KMS-11 (cell line): Measurements from ENCODE around the gene NOP14.

Source experiments
- H2AFZ ChIP-seq: fragments of 200-600 bp; sonication (generic); 2 replicates; pipeline ENCODE4 v1.6.1; 2016; ENCODE audit warnings: antibody characterized with exemption, mixed run types, low read depth
- H3K27ac ChIP-seq: fragments of 200-600 bp; sonication (generic); 2 replicates; pipeline ENCODE4 v1.6.1; 2016; ENCODE audit warnings: mild to moderate bottlenecking, mixed run types
- H3K27me3 ChIP-seq: fragments of 200-600 bp; sonication (generic); 2 replicates; pipeline ENCODE4 v1.6.1; 2017; ENCODE audit warnings: mild to moderate bottlenecking, low read depth, mixed run types, moderate library complexity; ENCODE audit not compliant: insufficient read depth
- H3K36me3 ChIP-seq: fragments of 200-600 bp; sonication (generic); 2 replicates; pipeline ENCODE4 v1.6.1; 2017; ENCODE audit warnings: mild to moderate bottlenecking, mixed run types; ENCODE audit not compliant: insufficient read depth
- H3K4me1 ChIP-seq: fragments of 200-600 bp; sonication (generic); 2 replicates; pipeline ENCODE4 v1.6.1; 2016; ENCODE audit warnings: mild to moderate bottlenecking, low read depth, mixed run types; ENCODE audit not compliant: poor library complexity, severe bottlenecking
- H3K4me2 ChIP-seq: fragments of 200-600 bp; sonication (generic); 2 replicates; pipeline ENCODE4 v1.7.0; 2016; ENCODE audit warnings: mild to moderate bottlenecking, mixed run types
- H3K4me3 ChIP-seq: fragments of 200-600 bp; sonication (generic); IDR thresholded peaks from 2 replicates; pipeline ENCODE4 v1.6.1; 2017; ENCODE audit warnings: low read depth, low read length, mixed read lengths; ENCODE audit not compliant: insufficient read depth
- H3K79me2 ChIP-seq: fragments of 200-600 bp; sonication (generic); 2 replicates; pipeline ENCODE4 v1.6.1; 2016; ENCODE audit warnings: low read depth, mixed run types; ENCODE audit not compliant: insufficient read depth
- H3K9ac ChIP-seq: fragments of 200-600 bp; sonication (generic); 2 replicates; pipeline ENCODE4 v1.6.1; 2016; ENCODE audit warnings: mild to moderate bottlenecking, mixed run types
- H4K20me1 ChIP-seq: fragments of 200-600 bp; sonication (generic); 2 replicates; pipeline ENCODE4 v1.6.1; 2016; ENCODE audit warnings: mild to moderate bottlenecking, mixed run types; ENCODE audit not compliant: insufficient read depth
- TF ChIP-seq, protein P1 (sequence below): fragments of 200-600 bp; sonication (generic); conservative IDR thresholded peaks from 2 replicates; pipeline ENCODE4 v1.6.1; 2017; ENCODE audit warnings: low read depth, mild to moderate bottlenecking, antibody characterized with exemption, low read length, moderate library complexity, mixed read lengths

The NOP14 gene

GRCh38 chr4:2907226-2907625 is 56.0 kb downstream of the NOP14 start:
- TF ChIP-seq, protein P1, sequence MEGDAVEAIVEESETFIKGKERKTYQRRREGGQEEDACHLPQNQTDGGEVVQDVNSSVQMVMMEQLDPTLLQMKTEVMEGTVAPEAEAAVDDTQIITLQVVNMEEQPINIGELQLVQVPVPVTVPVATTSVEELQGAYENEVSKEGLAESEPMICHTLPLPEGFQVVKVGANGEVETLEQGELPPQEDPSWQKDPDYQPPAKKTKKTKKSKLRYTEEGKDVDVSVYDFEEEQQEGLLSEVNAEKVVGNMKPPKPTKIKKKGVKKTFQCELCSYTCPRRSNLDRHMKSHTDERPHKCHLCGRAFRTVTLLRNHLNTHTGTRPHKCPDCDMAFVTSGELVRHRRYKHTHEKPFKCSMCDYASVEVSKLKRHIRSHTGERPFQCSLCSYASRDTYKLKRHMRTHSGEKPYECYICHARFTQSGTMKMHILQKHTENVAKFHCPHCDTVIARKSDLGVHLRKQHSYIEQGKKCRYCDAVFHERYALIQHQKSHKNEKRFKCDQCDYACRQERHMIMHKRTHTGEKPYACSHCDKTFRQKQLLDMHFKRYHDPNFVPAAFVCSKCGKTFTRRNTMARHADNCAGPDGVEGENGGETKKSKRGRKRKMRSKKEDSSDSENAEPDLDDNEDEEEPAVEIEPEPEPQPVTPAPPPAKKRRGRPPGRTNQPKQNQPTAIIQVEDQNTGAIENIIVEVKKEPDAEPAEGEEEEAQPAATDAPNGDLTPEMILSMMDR: no peak
- Histone ChIP-seq H3K36me3 (no peaks in the 10 kb centered on the region), H3K27ac (no peak overlapping the region), H3K9ac (no peak overlapping the region), H3K79me2 (no peaks in the 10 kb centered on the region), H2AFZ (no peak overlapping the region), H3K27me3 (no peaks in the 10 kb centered on the region), H3K4me2 (no peak overlapping the region), H4K20me1 (no peaks in the 10 kb centered on the region), H3K4me3 (no peak overlapping the region), H3K4me1 (no peaks in the 10 kb centered on the region)

GRCh38 chr4:2906218-2906617 is 57.0 kb downstream of the NOP14 start:
- H2AFZ ChIP-seq: no peak overlapping the region
- no peaks in the 10 kb centered on the region for H3K4me1 ChIP-seq
- TF ChIP-seq, protein P1: no peak
- H3K9ac ChIP-seq: no peak overlapping the region
- no peaks in the 10 kb centered on the region for H3K27me3 ChIP-seq
- no peaks in the 10 kb centered on the region for H3K79me2 ChIP-seq
- no peaks in the 10 kb centered on the region for H3K36me3 ChIP-seq
- no peak overlapping the region for H3K4me3 ChIP-seq
- H4K20me1 ChIP-seq: no peaks in the 10 kb centered on the region
- no peak overlapping the region for H3K27ac ChIP-seq
- H3K4me2 ChIP-seq: no peak overlapping the region

GRCh38 chr4:2905544-2905943 is 57.7 kb downstream of the NOP14 start:
- Histone ChIP-seq H2AFZ (no peak overlapping the region), H3K79me2 (no peaks in the 10 kb centered on the region), H3K4me1 (no peaks in the 10 kb centered on the region), H3K27ac (no peak overlapping the region), H3K4me3 (no peak overlapping the region), H3K4me2 (no peak overlapping the region), H4K20me1 (no peaks in the 10 kb centered on the region), H3K9ac (no peak overlapping the region), H3K36me3 (no peaks in the 10 kb centered on the region), H3K27me3 (no peaks in the 10 kb centered on the region)
- TF ChIP-seq, protein P1: no peak

- TF ChIP-seq, protein P1: no peak
- Histone ChIP-seq H3K27me3 (no peaks in the 10 kb centered on the region), H2AFZ (no peak overlapping the region), H3K36me3 (no peaks in the 10 kb centered on the region), H3K4me1 (no peaks in the 10 kb centered on the region), H3K4me3 (no peak overlapping the region), H3K27ac (no peak overlapping the region), H3K9ac (no peak overlapping the region), H3K79me2 (no peaks in the 10 kb centered on the region), H3K4me2 (no peak overlapping the region), H4K20me1 (no peaks in the 10 kb centered on the region)
These were observed 61.1 kb downstream of the NOP14 start for GRCh38 chr4:2902126-2902525.
